ENCODE measurements around the gene GDPD4.

- TF ChIP-seq, protein P1, sequence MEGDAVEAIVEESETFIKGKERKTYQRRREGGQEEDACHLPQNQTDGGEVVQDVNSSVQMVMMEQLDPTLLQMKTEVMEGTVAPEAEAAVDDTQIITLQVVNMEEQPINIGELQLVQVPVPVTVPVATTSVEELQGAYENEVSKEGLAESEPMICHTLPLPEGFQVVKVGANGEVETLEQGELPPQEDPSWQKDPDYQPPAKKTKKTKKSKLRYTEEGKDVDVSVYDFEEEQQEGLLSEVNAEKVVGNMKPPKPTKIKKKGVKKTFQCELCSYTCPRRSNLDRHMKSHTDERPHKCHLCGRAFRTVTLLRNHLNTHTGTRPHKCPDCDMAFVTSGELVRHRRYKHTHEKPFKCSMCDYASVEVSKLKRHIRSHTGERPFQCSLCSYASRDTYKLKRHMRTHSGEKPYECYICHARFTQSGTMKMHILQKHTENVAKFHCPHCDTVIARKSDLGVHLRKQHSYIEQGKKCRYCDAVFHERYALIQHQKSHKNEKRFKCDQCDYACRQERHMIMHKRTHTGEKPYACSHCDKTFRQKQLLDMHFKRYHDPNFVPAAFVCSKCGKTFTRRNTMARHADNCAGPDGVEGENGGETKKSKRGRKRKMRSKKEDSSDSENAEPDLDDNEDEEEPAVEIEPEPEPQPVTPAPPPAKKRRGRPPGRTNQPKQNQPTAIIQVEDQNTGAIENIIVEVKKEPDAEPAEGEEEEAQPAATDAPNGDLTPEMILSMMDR (IDR thresholded peaks at IDR 0.05), result no peak
- TF ChIP-seq POLR2A (IDR thresholded peaks at IDR 0.05), result no peak
Observed at GRCh38 chr11:77211594-77212251, 89.8 kb downstream of the GDPD4 start.

Measured in esophagus squamous epithelium (tissue), 4 donors.